ENCODE measurements around the gene MMS19. TPM values are rescaled to one million over a fixed set of nuclear protein-coding genes. Genes with fewer than 3 reads are reported as not detected.

The MMS19 gene
- total RNA-seq, 1 experiment from 2014 or later, result 105 TPM

GRCh38 chr10:97434055-97434454 is 64.2 kb downstream of the MMS19 start:
- peaks cover 3% of the 10 kb centered on the region for H3K36me3 ChIP-seq (ENCODE audit: control insufficient read depth, insufficient read depth, low read length)
- CTCF ChIA-PET, result interaction anchor here (0.9 kb wide), 1 partner anchor 24 kb away, joined by 3 read pairs; no protein-coding TSS in a partner anchor
- no peak overlapping the region for H3K4me3 Mint-ChIP-seq (ENCODE audit: unreplicated experiment)
- no peak for DNase-seq
- H3K27me3 ChIP-seq (replicated peaks; ENCODE audit: control insufficient read depth, insufficient read depth, low read length), result no peaks in the 10 kb centered on the region
- intact Hi-C loops (cut with micrococcal nuclease; ENCODE audit: unreplicated experiment), result no loop called here
- H3K9me3 Mint-ChIP-seq (ENCODE audit: unreplicated experiment), result no peaks in the 10 kb centered on the region
- no peaks in the 10 kb centered on the region for H3K4me1 Mint-ChIP-seq (ENCODE audit: low read depth, unreplicated experiment)
- no peak overlapping the region for H3K27ac Mint-ChIP-seq (ENCODE audit: unreplicated experiment)
- no peaks in the 10 kb centered on the region for H3K9me3 ChIP-seq
- no peaks in the 10 kb centered on the region for H3K4me1 ChIP-seq
- no peaks in the 10 kb centered on the region for H3K27me3 Mint-ChIP-seq (ENCODE audit: insufficient read depth, unreplicated experiment)
- BruUV-seq (replicated peaks), result no TSS peak
- H3K4me3 ChIP-seq (ENCODE audit: low read depth, low read length), result no peak overlapping the region
- TF ChIP-seq, protein P1, sequence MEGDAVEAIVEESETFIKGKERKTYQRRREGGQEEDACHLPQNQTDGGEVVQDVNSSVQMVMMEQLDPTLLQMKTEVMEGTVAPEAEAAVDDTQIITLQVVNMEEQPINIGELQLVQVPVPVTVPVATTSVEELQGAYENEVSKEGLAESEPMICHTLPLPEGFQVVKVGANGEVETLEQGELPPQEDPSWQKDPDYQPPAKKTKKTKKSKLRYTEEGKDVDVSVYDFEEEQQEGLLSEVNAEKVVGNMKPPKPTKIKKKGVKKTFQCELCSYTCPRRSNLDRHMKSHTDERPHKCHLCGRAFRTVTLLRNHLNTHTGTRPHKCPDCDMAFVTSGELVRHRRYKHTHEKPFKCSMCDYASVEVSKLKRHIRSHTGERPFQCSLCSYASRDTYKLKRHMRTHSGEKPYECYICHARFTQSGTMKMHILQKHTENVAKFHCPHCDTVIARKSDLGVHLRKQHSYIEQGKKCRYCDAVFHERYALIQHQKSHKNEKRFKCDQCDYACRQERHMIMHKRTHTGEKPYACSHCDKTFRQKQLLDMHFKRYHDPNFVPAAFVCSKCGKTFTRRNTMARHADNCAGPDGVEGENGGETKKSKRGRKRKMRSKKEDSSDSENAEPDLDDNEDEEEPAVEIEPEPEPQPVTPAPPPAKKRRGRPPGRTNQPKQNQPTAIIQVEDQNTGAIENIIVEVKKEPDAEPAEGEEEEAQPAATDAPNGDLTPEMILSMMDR (IDR thresholded peaks at IDR 0.05; ENCODE audit: insufficient read depth in 1 of 2, low read depth in 1 of 2, low read length in 1 of 2, severe bottlenecking in 1 of 2, unreplicated experiment in 1 of 2), result peak in 1 of 2 experiments; percentile 23
- POLR2A ChIA-PET, result interaction anchor here (0.9 kb wide), 1 partner anchor 18 kb away, joined by 3 read pairs; no protein-coding TSS in a partner anchor
- H3K36me3 Mint-ChIP-seq (ENCODE audit: insufficient read depth, unreplicated experiment), result peaks cover 91% of the 10 kb centered on the region

GRCh38 chr10:97428572-97428981 is 69.6 kb downstream of the MMS19 start:
- Mint-ChIP-seq H3K4me1 (ENCODE audit: low read depth, unreplicated experiment) (no peaks in the 10 kb centered on the region), H3K4me3 (ENCODE audit: unreplicated experiment) (peak overlapping the region; percentile 75), H3K27me3 (ENCODE audit: insufficient read depth, unreplicated experiment) (no peaks in the 10 kb centered on the region), H3K27ac (ENCODE audit: unreplicated experiment) (no peak overlapping the region), H3K9me3 (ENCODE audit: unreplicated experiment) (no peaks in the 10 kb centered on the region), H3K36me3 (ENCODE audit: insufficient read depth, unreplicated experiment) (peaks cover 73% of the 10 kb centered on the region)
- no peak for DNase-seq
- Histone ChIP-seq H3K9me3 (no peaks in the 10 kb centered on the region), H3K36me3 (ENCODE audit: control insufficient read depth, insufficient read depth, low read length) (peaks cover 5% of the 10 kb centered on the region), H3K4me3 (ENCODE audit: low read depth, low read length) (peak overlapping the region; percentile 83), H3K4me1 (peaks cover 12% of the 10 kb centered on the region), H3K27me3 (replicated peaks; ENCODE audit: control insufficient read depth, insufficient read depth, low read length) (no peaks in the 10 kb centered on the region)
- BruUV-seq (replicated peaks), result no TSS peak
- intact Hi-C loops (cut with micrococcal nuclease; ENCODE audit: unreplicated experiment), result no loop called here
- ChIA-PET CTCF (no interaction called here), POLR2A (no interaction called here)
- TF ChIP-seq, protein P1 (IDR thresholded peaks at IDR 0.05; ENCODE audit: insufficient read depth in 1 of 2, low read depth in 1 of 2, low read length in 1 of 2, severe bottlenecking in 1 of 2, unreplicated experiment in 1 of 2), result no peak

DNA sequence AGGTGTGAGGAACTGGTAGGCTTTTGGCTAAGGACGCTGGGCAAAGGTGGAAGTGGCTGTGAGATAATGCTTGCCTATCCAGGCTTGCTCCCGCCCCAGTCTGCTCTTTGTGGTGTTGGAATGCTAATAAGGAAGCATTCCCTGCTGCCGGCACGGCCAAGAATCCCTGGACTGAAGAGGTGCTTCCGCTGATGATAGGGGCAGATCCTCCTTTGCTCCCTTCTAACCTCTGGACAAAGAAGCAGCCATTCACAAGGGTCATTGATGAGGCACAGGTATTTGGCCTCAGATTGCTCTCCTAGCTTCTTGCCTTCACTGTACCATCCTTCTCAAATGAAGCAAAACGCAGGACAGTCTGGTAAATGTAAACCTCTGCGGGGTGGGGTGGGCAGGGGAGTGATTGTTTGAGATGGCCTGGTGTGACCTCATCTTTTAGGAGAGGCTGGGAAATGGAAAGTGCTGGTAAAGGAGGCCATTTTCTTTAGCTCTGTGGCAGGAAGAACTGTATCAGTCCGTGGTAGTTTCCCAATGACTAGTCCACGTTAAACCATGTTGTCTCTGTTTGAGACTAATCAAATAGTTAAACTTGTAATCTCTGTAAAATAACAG is 70.5 kb downstream of the MMS19 start:
- peaks cover 12% of the 10 kb centered on the region for H3K4me1 ChIP-seq
- H3K27me3 Mint-ChIP-seq (ENCODE audit: insufficient read depth, unreplicated experiment), result no peaks in the 10 kb centered on the region
- DNase-seq, result peak; percentile 71 to 83
- peaks cover 67% of the 10 kb centered on the region for H3K36me3 Mint-ChIP-seq (ENCODE audit: insufficient read depth, unreplicated experiment)
- no peaks in the 10 kb centered on the region for H3K9me3 ChIP-seq
- no peaks in the 10 kb centered on the region for H3K9me3 Mint-ChIP-seq (ENCODE audit: unreplicated experiment)
- H3K36me3 ChIP-seq (ENCODE audit: control insufficient read depth, insufficient read depth, low read length), result peaks cover 5% of the 10 kb centered on the region
- peak overlapping the region; percentile 83 for H3K27ac Mint-ChIP-seq (ENCODE audit: unreplicated experiment)
- ChIA-PET POLR2A (no interaction called here), CTCF (interaction anchor here (0.6 kb wide), 1 partner anchor 25 kb away, joined by 8 read pairs; no protein-coding TSS in a partner anchor)
- TF ChIP-seq, protein P1 (IDR thresholded peaks at IDR 0.05; ENCODE audit: insufficient read depth in 1 of 2, low read depth in 1 of 2, low read length in 1 of 2, severe bottlenecking in 1 of 2, unreplicated experiment in 1 of 2), result no peak
- BruUV-seq (replicated peaks), result no TSS peak
- H3K27me3 ChIP-seq (replicated peaks; ENCODE audit: control insufficient read depth, insufficient read depth, low read length), result no peaks in the 10 kb centered on the region
- peak overlapping the region; percentile 75 for H3K4me3 Mint-ChIP-seq (ENCODE audit: unreplicated experiment)
- intact Hi-C loops (cut with micrococcal nuclease; ENCODE audit: unreplicated experiment), result loop anchor here (1.0 kb wide), 1 partner anchor 19 kb away; the partner anchor contains the start of genes EXOSC1 and ZDHHC16
- peak overlapping the region; percentile 83 for H3K4me3 ChIP-seq (ENCODE audit: low read depth, low read length)
- no peaks in the 10 kb centered on the region for H3K4me1 Mint-ChIP-seq (ENCODE audit: low read depth, unreplicated experiment)
